BLaER1 (cell line): ENCODE measurements around the gene PRR16.
"Not testable (repeated sequence)": the region's sequence is repeated elsewhere in the genome, so short reads cannot be mapped to it uniquely, and the experiment has no call there.

Experiments used
- H3K27ac ChIP-seq: shearing (Covaris generic); formaldehyde crosslinking; 2 replicates; pipeline ENCODE4 v1.8.1; 2022
- H3K27me3 ChIP-seq: shearing (Covaris generic); formaldehyde crosslinking; 2 replicates; pipeline ENCODE4 v1.8.1; 2022
- H3K36me3 ChIP-seq: shearing (Covaris generic); formaldehyde crosslinking; 2 replicates; pipeline ENCODE4 v1.8.1; 2022
- H3K4me1 ChIP-seq: shearing (Covaris generic); formaldehyde crosslinking; 2 replicates; pipeline ENCODE4 v1.8.1; 2022
- H3K4me2 ChIP-seq: shearing (Covaris generic); formaldehyde crosslinking; 2 replicates; pipeline ENCODE4 v1.8.1; 2022
- H3K4me3 ChIP-seq: shearing (Covaris generic); formaldehyde crosslinking; 2 replicates; pipeline ENCODE4 v1.8.1; 2022
- H3K9ac ChIP-seq: shearing (Covaris generic); formaldehyde crosslinking; 2 replicates; pipeline ENCODE4 v1.8.1; 2022
- H3K9me3 ChIP-seq: shearing (Covaris generic); formaldehyde crosslinking; 2 replicates; pipeline ENCODE4 v1.8.1; 2022
- H4K20me1 ChIP-seq: shearing (Covaris generic); formaldehyde crosslinking; 2 replicates; pipeline ENCODE4 v1.8.1; 2022
- Cebpa-rat ChIP-seq: shearing (Covaris generic); IDR thresholded peaks from 2 replicates; pipeline ENCODE4 v1.8.1; 2022

Gene PRR16

DNA sequence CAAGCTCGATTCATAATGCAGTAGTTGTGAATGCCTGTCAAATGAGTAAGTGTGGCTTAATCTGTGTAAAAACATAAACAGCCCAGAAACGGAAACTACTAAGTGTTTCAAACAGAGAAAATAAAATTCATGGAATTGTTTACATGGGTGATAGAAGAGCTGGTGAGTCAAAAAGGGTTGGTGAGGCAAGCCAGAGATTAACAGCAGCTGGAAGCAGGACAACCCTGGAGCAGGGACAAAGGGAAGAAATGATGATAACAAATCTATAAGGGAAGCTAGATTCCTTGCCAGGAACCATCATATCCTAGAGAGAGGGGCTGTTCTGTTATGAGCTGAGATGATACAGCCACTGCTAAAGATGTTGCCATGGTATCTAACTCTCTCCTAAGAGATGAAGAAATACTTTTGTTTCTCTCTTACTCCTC, 18.0 kb upstream of the PRR16 start:
- H3K4me1 ChIP-seq = no peaks in the 10 kb centered on the region
- no peak overlapping the region for H3K4me3 ChIP-seq
- no peaks in the 10 kb centered on the region for H3K36me3 ChIP-seq
- no peak overlapping the region for H3K4me2 ChIP-seq
- H4K20me1 ChIP-seq = no peaks in the 10 kb centered on the region
- TF ChIP-seq Cebpa-rat = no peak
- H3K27me3 ChIP-seq = no peaks in the 10 kb centered on the region
- H3K9me3 ChIP-seq = no peaks in the 10 kb centered on the region
- H3K27ac ChIP-seq = no peak overlapping the region
- no peak overlapping the region for H3K9ac ChIP-seq

DNA sequence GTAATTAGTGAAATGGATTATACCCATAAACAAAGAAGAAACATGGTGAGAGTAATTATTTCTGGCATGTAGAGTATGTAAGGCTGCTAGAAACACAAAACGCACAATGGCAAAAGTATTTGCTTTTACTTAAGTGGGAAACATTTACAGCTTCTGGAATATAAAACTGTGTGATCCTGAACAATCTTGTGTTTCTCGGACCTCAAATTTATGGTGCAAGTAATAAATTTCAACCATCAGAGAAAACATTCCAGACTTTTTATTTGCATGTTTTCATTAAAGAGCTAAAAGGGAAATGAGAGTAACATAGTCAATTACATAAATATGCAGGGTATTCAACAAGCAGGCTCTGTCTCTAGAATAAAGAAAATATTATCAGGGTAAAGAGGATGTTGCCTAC, 17.2 kb upstream of the PRR16 start:
- H3K4me2 ChIP-seq = no peak overlapping the region
- H4K20me1 ChIP-seq = no peaks in the 10 kb centered on the region
- no peaks in the 10 kb centered on the region for H3K4me1 ChIP-seq
- no peak overlapping the region for H3K9ac ChIP-seq
- no peak for TF ChIP-seq Cebpa-rat
- no peaks in the 10 kb centered on the region for H3K36me3 ChIP-seq
- no peak overlapping the region for H3K27ac ChIP-seq
- H3K9me3 ChIP-seq = no peaks in the 10 kb centered on the region
- H3K27me3 ChIP-seq = no peaks in the 10 kb centered on the region
- H3K4me3 ChIP-seq = no peak overlapping the region

DNA sequence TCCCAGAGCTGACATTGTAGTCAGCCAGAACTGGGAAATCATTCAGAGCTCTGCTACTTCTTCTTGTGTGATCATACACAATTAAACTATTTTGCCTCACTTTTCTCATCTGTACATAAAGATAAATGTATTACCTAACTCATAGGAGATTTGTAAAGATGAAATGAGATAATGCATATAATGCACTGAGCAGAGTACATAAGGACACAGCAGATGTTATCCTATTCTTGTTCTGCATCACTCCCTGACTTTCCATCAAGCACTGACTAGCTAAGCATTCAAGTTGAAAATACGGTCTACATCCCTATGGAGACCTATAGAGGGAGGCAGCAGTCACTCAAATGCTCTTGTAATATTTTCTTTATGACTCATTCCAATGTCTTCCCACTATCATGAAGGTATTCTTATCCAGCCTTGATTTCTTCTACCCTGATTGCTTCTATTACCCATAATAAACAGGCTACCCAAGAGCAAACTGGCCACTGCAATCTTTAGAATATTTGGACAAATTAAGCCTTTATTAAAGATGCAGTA, 16.3 kb upstream of the PRR16 start:
- no peaks in the 10 kb centered on the region for H4K20me1 ChIP-seq
- H3K4me1 ChIP-seq = no peaks in the 10 kb centered on the region
- no peak for TF ChIP-seq Cebpa-rat
- H3K27me3 ChIP-seq = no peaks in the 10 kb centered on the region
- no peak overlapping the region for H3K4me2 ChIP-seq
- H3K4me3 ChIP-seq = no peak overlapping the region
- no peaks in the 10 kb centered on the region for H3K9me3 ChIP-seq
- no peak overlapping the region for H3K27ac ChIP-seq
- no peaks in the 10 kb centered on the region for H3K36me3 ChIP-seq
- H3K9ac ChIP-seq = no peak overlapping the region

DNA sequence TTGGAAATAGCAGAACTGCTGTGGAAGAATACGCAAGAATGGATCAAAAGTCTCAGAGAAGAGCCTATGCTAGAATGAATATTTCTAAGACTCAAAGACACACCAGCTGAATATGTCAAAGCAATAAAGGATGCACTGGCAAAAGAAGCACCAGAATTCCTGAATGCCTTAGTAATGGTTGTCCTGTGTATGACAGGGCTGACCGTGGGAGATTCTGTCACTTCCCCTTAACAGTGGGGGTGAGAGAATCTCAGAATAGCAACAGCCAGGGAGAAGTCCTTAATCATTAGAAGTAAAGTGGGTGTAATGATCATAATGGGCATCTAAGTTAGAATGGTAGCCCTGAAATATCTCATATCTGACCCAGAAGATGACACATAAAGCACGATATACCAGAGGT, 14.6 kb upstream of the PRR16 start:
- H3K4me2 ChIP-seq = no peak overlapping the region
- H3K36me3 ChIP-seq = no peaks in the 10 kb centered on the region
- H3K4me1 ChIP-seq = no peaks in the 10 kb centered on the region
- no peak overlapping the region for H3K4me3 ChIP-seq
- no peak for TF ChIP-seq Cebpa-rat
- no peaks in the 10 kb centered on the region for H3K9me3 ChIP-seq
- H3K27me3 ChIP-seq = no peaks in the 10 kb centered on the region
- H3K9ac ChIP-seq = no peak overlapping the region
- H3K27ac ChIP-seq = no peak overlapping the region
- no peaks in the 10 kb centered on the region for H4K20me1 ChIP-seq

DNA sequence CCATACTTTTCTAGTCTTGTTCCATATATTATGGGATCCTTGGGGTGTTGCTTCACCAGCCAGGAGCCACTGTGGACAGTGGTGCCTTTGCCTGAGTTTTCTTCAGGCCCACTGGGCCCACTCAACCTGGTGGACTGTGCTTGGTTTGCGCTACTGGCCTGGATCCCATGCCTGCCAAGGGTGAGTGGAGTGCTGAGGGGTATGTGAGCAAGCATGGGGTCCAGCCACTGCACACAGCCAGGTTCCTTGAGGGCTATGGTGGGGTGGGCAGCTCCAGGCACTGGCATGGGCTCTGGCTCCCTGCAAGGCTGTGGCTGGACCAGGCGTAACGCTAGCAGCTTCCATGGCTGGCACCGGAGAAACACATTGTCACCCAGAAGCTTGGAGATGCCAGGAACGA, 13.2 kb upstream of the PRR16 start:
- Histone ChIP-seq H3K9me3 (no peaks in the 10 kb centered on the region), H3K4me1 (no peaks in the 10 kb centered on the region), H4K20me1 (no peaks in the 10 kb centered on the region), H3K27me3 (no peaks in the 10 kb centered on the region), H3K9ac (no peak overlapping the region), H3K4me2 (no peak overlapping the region), H3K4me3 (no peak overlapping the region), H3K36me3 (no peaks in the 10 kb centered on the region), H3K27ac (no peak overlapping the region)
- TF ChIP-seq Cebpa-rat = no peak

DNA sequence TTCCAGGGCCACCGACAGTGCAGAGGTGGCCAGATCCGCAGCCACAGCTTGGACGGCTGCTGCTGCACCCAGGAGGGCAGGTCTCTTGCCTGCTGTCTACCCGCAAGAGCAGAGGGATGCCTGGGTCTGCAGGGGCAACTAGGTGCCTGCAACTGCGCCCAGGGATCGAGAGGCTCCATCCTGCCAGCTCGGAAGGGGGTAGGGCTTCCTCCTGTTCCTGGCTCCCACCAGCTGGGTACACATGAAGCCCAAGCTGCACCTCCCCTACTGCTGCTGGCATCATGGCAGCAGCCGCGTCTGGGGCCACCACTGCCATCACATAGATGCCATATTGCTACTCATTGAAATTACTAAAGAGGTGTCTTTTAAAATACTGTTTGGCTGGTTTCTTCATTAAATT, 12.7 kb upstream of the PRR16 start:
- Histone ChIP-seq H3K4me1 (no peaks in the 10 kb centered on the region), H3K27me3 (no peaks in the 10 kb centered on the region), H3K9ac (no peak overlapping the region), H4K20me1 (no peaks in the 10 kb centered on the region), H3K4me3 (no peak overlapping the region), H3K36me3 (no peaks in the 10 kb centered on the region), H3K27ac (no peak overlapping the region), H3K9me3 (no peaks in the 10 kb centered on the region), H3K4me2 (no peak overlapping the region)
- TF ChIP-seq Cebpa-rat = no peak

DNA sequence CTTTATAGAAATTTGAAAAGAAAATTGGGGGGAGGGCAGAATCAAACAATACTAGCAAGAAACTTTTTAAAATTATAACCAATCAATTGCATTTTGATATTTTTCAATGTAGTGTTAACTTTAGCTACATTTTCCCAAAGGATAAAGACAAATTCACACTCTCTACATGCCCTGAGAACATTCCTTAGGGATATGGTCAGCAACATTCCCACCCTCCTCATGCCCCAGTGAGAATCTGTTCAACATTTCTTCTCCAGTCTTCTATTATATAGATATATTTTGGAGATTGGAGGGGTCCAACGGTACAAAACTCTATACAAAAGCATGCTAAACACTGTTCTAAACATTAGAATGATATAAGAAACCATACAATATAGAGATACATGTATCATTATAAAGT, 11.6 kb upstream of the PRR16 start:
- H3K9ac ChIP-seq = no peak overlapping the region
- H4K20me1 ChIP-seq = no peaks in the 10 kb centered on the region
- H3K27me3 ChIP-seq = no peaks in the 10 kb centered on the region
- H3K36me3 ChIP-seq = no peaks in the 10 kb centered on the region
- no peak for TF ChIP-seq Cebpa-rat
- no peak overlapping the region for H3K27ac ChIP-seq
- no peaks in the 10 kb centered on the region for H3K9me3 ChIP-seq
- H3K4me2 ChIP-seq = no peak overlapping the region
- H3K4me1 ChIP-seq = no peaks in the 10 kb centered on the region
- H3K4me3 ChIP-seq = no peak overlapping the region

DNA sequence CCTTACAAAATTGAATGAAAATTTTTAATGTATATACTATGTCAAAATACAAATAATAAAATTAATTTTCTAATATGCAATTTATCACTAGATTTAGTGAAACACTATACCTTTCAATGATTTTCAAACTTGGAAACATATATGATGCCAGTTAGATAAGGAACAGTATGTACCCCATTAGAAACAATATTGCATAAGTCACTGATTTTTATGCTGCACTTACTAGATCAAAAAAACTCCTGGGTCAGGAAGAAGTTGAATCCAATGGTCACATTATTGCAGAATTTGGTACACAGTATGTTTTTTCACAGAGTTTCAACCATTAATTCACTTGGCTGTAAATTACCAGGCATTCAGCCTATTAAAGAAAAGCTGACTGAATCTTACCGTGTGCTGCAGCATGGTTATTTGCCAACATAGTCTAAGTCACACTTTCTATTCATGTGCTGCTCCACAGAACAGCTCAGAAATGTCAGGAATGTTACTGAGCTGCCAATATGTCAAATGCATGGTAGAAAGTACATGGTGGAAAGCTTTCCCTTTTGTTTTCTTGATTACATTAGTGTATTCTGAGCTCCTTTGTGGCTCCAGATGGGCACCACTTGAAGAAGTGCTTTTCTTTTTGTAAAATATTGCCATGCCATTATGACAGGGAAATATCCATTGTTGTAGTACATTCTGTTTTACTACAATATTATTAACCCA, 9.9 kb upstream of the PRR16 start:
- TF ChIP-seq Cebpa-rat = no peak
- no peak overlapping the region for H3K9ac ChIP-seq
- H3K36me3 ChIP-seq = no peaks in the 10 kb centered on the region
- H4K20me1 ChIP-seq = no peaks in the 10 kb centered on the region
- no peaks in the 10 kb centered on the region for H3K9me3 ChIP-seq
- H3K27me3 ChIP-seq = no peaks in the 10 kb centered on the region
- H3K4me2 ChIP-seq = no peak overlapping the region
- H3K27ac ChIP-seq = no peak overlapping the region
- no peak overlapping the region for H3K4me3 ChIP-seq
- H3K4me1 ChIP-seq = peaks cover 7% of the 10 kb centered on the region; the same call in 1 of the 2 replicates

DNA sequence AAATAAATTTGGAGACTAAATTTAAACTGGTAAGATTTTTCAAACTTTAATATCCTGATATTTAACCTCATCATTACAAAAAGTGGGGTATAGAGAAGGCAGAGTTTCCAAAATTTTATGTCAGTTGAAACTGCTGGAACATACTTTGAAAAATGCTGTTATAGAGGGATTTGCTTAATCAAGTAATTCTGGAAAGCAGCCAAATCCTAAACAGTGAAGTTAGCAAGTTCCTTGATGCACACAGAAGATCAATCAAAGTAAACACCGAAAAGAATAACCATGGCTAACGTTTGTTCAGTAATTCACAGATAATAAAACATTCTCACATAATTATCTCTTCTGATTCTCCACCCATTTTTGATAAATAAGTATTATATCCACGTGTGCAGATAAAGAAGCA, 8.1 kb upstream of the PRR16 start:
- Histone ChIP-seq H3K4me2 (no peak overlapping the region), H3K36me3 (no peaks in the 10 kb centered on the region), H3K27me3 (no peaks in the 10 kb centered on the region), H4K20me1 (no peaks in the 10 kb centered on the region), H3K4me3 (no peak overlapping the region), H3K9ac (no peak overlapping the region), H3K4me1 (peaks cover 7% of the 10 kb centered on the region; the same call in 1 of the 2 replicates), H3K27ac (no peak overlapping the region), H3K9me3 (no peaks in the 10 kb centered on the region)
- no peak for TF ChIP-seq Cebpa-rat

DNA sequence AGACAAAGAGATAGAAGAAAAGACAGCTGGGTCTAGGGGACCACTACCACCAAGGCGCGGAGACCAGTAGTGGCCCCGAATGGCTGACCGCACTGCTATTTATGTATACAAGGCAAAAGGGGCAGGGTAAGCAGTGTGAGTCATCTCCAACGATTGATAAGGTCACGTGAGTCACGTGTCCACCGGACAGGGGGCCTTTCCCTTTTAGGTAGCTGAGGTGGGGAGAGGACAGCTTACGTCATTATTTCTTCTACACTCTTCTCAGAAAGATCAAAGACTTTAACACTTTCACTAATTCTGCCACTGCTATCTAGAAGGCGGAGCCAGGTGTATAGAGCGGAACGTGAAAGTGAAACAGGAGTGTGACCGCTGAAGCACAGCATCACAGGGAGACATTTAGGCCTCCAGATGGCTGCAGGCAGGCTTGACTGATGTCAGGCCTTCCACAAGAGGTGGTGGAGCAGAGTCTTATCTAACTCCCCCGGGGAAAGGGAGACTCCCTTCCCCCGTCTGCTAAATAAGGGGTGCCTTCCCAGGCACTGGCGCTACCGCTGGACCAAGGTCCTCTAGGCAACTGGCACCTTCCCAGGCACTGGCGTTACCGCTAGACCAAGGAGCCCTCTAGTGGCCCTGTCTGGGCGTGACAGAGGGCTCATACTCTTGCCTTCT, 6.1 kb upstream of the PRR16 start:
- Histone ChIP-seq H4K20me1 (no peaks in the 10 kb centered on the region), H3K36me3 (no peaks in the 10 kb centered on the region), H3K27me3 (no peaks in the 10 kb centered on the region), H3K27ac (no peak overlapping the region), H3K4me2 (no peak overlapping the region; the same call in 1 of the 2 replicates), H3K9me3 (no peaks in the 10 kb centered on the region), H3K9ac (no peak overlapping the region), H3K4me1 (peaks cover 7% of the 10 kb centered on the region; the same call in 1 of the 2 replicates), H3K4me3 (no peak overlapping the region)
- TF ChIP-seq Cebpa-rat = no peak

DNA sequence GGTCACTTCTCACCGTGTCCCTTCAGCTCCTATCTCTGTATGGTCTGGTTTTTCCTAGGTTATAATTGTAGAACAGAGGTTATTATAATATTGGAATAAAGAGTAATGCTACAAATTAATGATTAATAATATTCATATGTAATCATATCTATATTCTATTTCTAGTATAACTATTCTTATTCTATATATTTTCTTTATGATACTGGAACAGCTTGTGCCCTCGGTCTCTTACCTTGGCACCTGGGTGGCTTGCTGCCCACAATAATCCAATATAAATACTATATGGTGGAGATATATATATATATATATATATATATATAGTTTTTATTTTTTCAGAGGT, 5.6 kb upstream of the PRR16 start:
- not testable (repeated sequence) for H3K36me3 ChIP-seq, H4K20me1 ChIP-seq, H3K9me3 ChIP-seq, H3K9ac ChIP-seq, H3K4me3 ChIP-seq, H3K4me2 ChIP-seq, H3K4me1 ChIP-seq, H3K27me3 ChIP-seq, H3K27ac ChIP-seq
